SKM-1 treated with dmso at 0.1 percent for 144 hours (cell line): ENCODE data around the gene STAG1.
"Not testable (repeated sequence)": the region's sequence is repeated elsewhere in the genome, so short reads cannot be mapped to it uniquely, and the experiment has no call there.

Source experiments
- DNase-seq: peaks from one replicate; lab custom pipeline; 2025; ENCODE audit not compliant: unreplicated experiment; lab: John Stamatoyannopoulos, UW

Gene STAG1

GRCh38 chr3:136428167-136428566 lies 324.0 kb downstream of the STAG1 start:
- no peak for DNase-seq

- no peak for DNase-seq
Observed at GRCh38 chr3:136427236-136427635, 324.9 kb downstream of the STAG1 start.

- DNase-seq = no peak
Observed at GRCh38 chr3:136414476-136414875, 337.7 kb downstream of the STAG1 start.

GRCh38 chr3:136412307-136412706 lies 339.9 kb downstream of the STAG1 start:
- no peak for DNase-seq

- no peak for DNase-seq
Observed at GRCh38 chr3:136409549-136409948, 342.6 kb downstream of the STAG1 start.

GRCh38 chr3:136404056-136404455 lies 348.1 kb downstream of the STAG1 start:
- DNase-seq = no peak

- no peak for DNase-seq
Observed at GRCh38 chr3:136396916-136397315, 355.3 kb downstream of the STAG1 start.

- DNase-seq = no peak
Observed at GRCh38 chr3:136390574-136390973, 361.6 kb downstream of the STAG1 start.

- no peak for DNase-seq
Observed at GRCh38 chr3:136387031-136387430, 365.1 kb downstream of the STAG1 start.

- DNase-seq = no peak
Observed at GRCh38 chr3:136385457-136385856, 366.7 kb downstream of the STAG1 start.

- no peak for DNase-seq
Observed at GRCh38 chr3:136381051-136381450, 371.1 kb downstream of the STAG1 start.

- no peak for DNase-seq
Observed at GRCh38 chr3:136380530-136380929, 371.6 kb downstream of the STAG1 start.

- DNase-seq = no peak
Observed at GRCh38 chr3:136378011-136378410, 374.2 kb downstream of the STAG1 start.

GRCh38 chr3:136377508-136377907 lies 374.7 kb downstream of the STAG1 start:
- no peak for DNase-seq

- not testable (repeated sequence) for DNase-seq
Observed at GRCh38 chr3:136375800-136376199, 376.4 kb downstream of the STAG1 start.

GRCh38 chr3:136366289-136366688 lies 385.9 kb downstream of the STAG1 start:
- DNase-seq = no peak

- no peak for DNase-seq
Observed at GRCh38 chr3:136353461-136353860, 398.7 kb downstream of the STAG1 start.

- DNase-seq = no peak
Observed at GRCh38 chr3:136351905-136352304, 400.3 kb downstream of the STAG1 start.

- no peak for DNase-seq
Observed at GRCh38 chr3:136351351-136351750, 400.8 kb downstream of the STAG1 start.

- DNase-seq = no peak
Observed at GRCh38 chr3:136350557-136350956, 401.6 kb downstream of the STAG1 start.

- DNase-seq = no peak
Observed at GRCh38 chr3:136350132-136350531, 402.0 kb downstream of the STAG1 start.

GRCh38 chr3:136346486-136346885 lies 405.7 kb downstream of the STAG1 start:
- DNase-seq = no peak

- no peak for DNase-seq
Observed at GRCh38 chr3:136343873-136344555, 408.2 kb downstream of the STAG1 start.
